ENCODE results near the gene GABRB2.

GRCh38 chr5:161399996-161400562 lies 146.4 kb downstream of the GABRB2 start:
- TF ChIP-seq, protein P1, sequence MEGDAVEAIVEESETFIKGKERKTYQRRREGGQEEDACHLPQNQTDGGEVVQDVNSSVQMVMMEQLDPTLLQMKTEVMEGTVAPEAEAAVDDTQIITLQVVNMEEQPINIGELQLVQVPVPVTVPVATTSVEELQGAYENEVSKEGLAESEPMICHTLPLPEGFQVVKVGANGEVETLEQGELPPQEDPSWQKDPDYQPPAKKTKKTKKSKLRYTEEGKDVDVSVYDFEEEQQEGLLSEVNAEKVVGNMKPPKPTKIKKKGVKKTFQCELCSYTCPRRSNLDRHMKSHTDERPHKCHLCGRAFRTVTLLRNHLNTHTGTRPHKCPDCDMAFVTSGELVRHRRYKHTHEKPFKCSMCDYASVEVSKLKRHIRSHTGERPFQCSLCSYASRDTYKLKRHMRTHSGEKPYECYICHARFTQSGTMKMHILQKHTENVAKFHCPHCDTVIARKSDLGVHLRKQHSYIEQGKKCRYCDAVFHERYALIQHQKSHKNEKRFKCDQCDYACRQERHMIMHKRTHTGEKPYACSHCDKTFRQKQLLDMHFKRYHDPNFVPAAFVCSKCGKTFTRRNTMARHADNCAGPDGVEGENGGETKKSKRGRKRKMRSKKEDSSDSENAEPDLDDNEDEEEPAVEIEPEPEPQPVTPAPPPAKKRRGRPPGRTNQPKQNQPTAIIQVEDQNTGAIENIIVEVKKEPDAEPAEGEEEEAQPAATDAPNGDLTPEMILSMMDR (IDR thresholded peaks at IDR 0.05; ENCODE audit: insufficient read depth, low read length, poor library complexity, severe bottlenecking) = no peak
- TF ChIP-seq EZH2phosphoT487 (conservative IDR thresholded peaks at IDR 0.05; ENCODE audit: low read length) = no peak

Measured in SU-DHL-6 (cell line).